NCI-H446 (cell line): ENCODE measurements around the gene SECTM1.

Source experiments
- DNase-seq, 2 experiments: peaks; one replicate each; lab custom pipeline; 2025; lab: John Stamatoyannopoulos, UW

The SECTM1 gene

DNA sequence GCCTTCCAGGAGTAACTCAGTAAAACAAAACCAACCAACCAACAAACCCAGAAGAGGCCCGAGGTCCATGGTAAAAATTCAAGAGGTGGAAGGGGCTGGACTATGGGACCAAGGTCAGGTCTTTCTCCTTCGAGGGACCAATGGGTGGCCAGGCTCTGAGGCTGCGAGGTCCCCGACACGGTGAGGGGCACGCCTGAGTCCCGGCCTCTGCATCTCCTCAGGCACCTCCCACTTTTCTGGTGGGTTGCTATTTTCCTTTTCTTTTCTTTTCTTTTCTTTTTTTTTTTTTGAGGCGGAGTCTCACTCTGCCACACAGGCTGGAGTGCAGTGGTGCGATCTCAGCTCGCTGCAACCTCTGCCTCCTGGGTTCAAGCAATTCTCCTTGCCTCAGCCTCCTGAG lies 34.1 kb downstream of the SECTM1 start:
- no peak for DNase-seq

DNA sequence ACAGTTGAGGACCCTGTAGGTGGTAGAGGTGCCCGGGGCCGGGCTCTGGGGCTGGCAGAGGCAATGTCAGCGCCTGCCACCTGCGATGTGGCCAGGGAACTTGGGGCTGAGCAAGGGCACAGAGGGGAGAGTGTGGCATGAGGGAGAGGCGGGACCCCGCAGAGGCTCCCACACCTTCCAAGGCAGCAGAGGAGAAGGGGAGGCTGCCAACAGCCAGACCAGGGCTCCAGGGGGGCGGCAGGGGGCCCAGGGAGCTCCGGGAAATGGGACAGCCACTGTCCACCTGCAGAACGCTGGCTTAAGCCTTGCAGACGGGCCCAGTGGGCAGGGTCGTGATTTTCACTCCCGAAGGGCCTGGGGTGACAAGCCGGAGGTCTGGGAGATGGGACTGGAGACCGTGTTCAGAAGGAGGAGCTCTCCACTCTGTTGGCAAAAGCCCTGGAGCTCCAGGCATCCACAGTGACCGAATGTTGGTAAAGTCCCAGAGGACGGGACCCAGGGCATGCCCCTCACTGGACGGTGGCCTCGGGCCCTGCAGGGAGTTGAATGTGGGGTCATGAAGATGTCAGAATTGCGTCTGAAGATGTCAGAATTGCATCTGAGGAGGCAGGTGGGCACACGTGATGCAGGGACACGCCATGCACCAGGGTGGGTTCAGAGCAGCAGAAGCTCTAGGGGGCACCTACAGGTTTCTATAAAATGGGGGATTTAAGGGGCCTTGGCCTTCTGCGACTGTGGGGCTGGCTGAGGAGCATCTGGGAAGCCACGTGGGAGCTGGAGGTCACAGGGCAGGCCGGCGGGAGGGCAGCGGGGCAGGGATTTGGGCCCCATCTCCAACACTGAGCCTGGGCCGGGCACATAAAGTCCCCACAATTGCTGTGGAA lies 34.8 kb downstream of the SECTM1 start:
- no peak for DNase-seq

DNA sequence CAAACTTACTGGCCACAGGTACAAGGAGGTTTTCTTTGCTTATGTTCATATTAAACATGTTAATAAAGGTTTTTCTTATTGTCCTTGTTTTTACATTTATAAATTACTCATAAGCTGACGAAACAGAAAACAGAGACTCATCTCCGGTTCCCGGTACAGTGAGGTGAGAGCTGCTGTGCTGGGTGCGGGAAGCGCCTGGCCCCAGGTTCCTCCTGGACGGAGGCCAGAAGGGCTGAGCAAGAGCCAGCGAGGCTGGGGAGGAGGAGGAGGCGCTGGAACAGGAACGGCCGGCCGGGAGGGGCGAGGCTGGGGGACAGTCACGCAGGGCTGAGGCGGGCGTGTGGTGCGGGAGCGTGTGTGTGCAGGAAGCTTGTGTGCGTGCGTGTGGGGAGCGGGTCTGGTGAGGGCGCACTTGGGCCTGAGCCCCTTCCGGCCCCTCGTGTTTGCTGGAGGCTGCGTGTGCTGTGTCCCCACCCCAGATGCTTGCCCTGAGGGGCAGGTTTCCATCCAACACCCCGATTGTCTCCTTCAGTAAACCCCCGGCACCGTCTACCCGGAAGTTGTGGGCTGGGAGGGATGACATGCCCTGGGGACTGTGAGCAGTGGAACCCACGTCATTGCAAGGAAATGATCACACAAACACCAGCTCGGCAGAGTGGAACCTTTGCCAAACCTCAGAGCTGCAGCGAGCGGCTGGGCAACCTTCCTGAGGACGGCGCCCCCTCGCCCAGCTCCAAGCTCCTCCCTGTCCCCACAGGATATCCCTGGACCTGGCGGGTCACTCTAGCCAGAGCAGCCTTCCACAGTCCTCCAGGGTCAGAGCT lies 35.6 kb downstream of the SECTM1 start:
- peak; percentile 21 to 67 for DNase-seq

DNA sequence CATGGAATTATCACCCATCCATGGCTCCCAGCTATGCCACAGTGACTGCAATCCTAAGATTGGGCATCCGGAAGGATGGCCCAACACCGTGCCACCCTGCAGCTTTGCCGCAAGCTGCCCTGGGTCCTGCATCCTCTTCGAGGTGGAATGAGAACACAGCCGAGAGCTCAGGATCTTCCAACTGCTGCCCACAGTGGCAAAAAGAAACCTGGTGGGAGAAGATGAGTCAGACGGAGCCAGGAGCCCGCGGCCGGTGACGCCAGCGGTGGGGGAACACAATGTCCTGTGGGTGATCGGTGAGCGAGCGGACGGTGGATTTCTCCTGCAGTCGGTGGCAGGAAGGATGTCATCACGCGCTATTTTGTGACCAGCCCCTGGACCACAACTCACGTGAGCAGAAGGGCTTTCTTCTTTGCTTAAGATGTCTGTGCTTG lies 36.3 kb downstream of the SECTM1 start:
- DNase-seq, result peak in 1 of 2 experiments; percentile 25

DNA sequence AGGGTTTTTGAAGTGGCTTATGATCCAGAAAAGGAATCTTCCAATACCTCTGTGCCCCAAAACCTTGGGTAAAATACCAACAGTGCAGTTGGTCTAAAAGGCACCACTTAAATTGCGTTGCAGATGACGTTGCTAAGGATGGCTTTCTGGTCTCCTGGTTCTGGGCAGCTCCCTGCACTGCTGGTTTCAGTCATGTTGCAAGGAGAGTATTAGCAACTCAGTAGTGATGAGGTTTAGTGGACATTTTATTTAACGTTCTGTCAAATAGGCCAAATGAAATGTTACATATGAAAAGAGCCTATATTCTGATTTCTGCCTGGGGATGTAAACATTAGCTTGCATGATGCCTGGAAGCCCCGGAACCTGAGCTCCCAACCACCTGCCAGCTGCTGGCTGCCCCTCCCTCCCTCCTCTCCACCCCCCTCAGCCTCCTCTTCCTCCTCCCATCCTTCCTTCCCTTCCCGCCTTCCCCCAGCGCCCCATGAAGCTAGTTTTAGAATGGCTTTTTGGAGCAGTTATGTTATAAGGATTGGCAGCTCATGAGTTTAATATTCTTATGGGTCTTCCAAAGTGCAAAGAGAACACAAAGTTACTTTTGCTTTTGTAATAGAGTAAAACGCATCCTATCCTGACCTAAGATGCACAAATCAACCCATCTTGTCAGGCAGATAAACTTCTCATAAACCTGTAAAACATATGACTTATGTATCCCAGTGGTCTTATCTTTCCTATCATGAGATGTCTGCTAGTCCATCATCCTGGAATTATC lies 36.9 kb downstream of the SECTM1 start:
- no peak for DNase-seq

DNA sequence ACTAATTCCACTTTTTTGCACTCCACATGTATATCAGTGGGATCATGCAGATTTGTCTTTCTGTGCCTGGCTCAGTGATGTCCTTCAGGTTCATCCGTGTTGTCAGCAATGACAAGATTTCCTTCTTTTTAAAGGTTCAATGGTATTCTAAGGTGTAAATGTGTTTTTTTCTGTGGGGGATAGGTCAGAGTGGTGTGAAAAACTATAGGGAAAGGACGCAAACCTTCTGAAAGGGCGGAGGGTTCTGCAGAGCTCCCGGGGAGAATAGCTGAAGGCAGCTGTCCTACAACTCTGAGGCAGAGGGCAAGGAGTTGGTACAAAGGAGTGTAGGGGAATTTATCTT lies 38.1 kb downstream of the SECTM1 start:
- DNase-seq, result no peak

DNA sequence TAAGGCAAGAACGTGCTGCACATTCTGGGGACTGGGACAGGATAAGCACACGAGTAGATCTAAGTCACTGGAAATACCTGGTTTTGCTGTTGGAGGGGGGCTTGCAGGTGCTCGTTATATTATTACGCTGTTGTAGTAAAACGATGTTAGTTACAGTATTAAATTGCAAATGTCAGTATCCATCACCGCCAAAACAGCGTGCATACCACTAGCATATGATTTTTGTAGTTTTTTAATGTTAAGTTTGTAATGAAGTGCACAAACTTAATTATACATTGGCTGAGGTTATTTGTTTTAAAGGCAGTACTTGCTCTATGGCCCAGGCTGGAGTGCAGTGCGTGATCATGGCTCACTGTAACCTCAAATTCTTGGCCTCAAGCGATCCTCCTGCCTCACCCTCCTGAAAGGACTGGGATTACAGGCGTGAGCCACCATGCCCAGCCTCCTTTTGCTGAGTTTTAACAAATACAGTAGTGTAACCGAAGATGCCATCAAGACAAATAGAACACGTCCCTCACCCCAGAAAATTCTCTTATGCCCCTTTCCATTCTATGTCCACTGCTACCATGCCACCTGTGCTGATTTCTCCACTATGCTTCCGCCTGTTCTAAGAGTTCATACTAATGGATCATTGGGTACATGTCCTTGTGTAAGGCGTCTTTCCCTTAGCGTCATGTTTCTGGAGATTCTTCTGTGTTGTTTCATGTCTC lies 39.3 kb downstream of the SECTM1 start:
- DNase-seq, result no peak

DNA sequence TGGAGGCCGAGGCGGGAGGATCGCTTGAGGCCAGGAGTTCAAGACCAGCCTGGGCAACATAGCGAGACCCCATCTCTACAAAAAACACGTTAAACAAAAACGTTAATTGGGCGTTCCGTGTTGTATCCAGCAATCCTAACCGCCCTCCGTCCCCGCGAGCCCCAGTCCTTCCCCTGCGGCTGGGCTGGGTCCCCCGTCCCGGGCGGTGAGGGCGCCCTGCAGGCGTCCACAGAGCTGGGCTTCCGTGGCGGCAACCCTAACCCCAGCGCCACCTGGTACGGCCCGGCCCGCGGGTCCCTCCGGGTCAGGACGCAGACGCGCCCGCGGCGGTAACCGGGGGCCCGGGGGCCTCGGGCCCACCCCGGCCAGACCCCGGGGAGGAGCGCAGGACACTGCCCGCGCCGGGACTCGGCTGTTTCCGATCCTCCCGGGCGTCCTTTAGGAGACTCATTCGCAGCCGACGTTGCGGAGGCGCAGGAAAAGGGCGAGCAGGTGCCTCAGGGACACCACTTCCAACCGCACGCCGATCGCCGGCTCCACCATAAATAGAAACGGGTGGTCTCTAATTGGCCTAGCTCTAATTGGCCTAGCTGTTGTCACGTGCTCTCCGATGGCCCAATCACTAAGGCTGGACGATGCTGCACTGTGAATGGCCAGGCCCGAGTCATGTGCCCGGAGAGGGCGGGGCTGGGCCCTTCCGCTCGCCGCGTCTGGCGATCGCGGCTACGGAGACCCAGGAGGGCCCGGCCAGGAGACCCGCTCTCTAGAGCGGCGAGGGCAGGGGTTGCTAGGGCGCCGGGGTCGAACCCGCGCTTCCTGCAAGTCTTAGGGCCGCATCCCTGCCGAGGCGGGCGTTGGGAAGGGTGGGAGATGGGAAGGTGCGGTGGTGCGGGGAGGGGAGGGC lies 41.1 kb downstream of the SECTM1 start:
- peak; percentile 95 to 99 for DNase-seq

DNA sequence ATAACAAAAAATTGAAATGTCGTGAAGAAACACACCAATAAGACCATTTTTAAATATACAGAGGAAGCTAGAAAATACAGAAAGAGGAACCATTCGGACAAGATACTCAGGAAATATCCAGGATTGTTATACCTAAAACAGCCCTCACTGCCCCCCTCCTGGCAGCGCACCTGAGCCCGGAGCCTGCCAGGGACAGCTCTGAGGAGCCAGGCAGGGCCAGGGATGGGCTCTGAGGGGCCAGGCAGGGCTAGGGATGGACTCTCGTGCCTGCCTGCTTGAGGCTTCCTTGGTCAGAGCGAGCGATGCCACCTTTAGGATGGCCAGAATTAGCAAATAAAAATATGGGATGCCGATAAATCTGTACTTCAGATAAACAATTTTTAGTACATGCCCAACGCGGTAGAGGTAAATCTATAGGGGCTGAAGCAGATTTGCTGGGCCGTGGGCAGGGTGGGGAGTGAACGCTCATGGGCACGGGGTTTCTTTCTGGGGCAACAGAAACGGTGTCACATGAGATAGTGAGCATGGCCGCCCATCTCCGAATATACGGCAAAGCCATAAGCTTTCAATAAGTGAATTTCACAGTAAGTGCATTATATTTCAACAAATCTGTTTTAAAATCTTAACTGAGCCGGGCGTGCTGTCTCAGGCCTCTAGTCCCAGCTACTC lies 41.9 kb downstream of the SECTM1 start:
- no peak for DNase-seq

DNA sequence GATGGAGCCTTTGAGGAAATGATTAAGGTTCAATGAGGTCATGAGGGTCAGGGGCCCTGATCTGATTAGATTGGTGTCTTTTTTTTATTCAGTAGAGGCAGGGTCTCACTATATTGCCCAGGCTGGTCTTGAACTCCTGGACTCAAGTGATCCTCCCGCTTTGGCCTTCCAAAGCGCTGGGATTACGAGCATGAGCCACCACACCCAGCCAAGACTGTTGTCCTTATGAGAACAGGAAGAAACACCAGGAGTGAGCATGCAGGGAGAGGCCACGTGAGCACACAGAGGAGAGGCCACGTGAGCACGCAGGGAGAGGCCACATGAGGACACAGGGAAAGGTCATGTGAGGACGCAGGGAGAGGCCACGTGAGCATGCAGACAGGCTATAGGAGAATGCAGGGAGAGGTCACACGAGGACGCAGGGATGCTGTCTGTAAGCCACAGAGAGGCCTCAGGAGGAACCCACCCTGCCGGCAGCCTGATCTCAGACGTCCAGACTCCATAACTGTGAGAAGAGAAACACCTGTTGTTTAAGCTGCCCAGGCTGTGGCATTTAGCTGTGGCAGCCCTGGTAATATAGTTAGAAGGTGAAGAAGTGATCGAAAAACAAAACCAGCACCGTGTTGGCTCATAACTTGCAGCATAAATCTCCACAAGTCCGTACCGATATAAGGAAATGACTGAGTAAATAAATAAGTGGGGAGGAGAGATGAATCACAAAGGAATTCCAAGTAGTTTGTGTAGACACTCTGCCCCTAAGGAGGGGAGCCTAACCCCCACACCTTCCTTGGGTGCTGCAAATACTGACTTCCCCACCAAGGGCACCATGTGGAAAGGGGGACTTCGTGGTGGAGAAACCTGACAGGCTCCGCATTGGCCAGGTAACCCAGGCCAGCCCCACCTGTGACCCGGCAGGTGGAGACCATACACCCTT lies 45.4 kb downstream of the SECTM1 start:
- DNase-seq, result no peak

DNA sequence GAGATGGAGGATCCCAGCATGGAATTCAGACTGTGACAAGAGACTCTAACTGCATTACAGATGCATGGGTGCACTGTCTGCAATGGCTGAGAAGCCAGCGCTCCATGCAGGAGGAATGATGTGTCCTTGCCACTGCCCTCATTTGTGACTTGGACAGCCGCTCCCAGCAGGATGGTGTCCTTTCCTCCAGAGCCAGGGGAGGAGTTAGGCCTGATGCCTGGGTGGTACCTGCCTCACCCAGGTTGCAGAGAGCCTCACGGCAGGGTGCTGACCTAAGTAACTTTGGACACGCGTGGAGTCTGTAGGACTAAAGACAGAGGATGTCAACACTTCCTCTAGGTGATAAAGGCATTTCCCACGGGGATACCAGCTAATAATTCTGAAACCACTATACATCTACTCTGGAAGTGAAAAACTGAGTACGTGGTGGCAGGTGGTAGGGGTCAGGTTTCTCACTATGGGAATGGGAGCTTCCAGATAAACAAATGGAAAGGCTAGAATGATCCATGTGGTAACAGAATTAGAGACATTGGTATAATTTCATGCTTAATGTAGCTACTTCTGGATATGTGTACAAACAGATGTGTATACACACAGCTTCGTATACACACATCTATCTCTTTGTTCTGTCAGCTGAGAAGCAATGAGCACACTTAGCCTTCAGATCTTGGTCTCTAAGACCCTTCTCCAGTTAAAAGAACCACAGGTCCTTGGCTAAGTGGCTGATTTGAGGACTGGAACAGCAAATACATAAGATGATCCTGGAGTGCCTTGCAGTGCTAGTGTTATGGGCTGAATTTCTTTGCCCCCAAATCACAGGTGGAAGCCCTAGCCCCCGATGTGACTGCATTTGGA lies 46.3 kb downstream of the SECTM1 start:
- DNase-seq, result no peak

DNA sequence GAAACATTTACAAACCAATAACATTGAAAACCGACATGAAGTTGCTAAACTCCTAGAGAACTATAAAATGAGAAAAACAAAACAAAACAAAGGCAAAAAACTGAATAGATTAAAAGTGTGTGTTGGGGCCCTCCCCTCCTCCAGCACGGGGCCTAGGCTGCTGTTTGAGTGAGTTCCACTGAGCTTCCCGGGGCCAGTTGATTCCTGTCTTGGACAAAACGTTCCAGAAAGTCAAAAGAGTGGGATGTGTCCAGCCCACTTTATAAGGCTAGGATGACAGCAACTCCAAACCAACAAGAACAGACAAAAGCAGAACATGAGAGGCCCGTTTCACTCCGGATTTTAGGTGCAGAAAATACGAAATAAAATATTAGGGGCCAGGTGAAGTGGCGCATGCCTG lies 48.4 kb downstream of the SECTM1 start:
- DNase-seq, result no peak

DNA sequence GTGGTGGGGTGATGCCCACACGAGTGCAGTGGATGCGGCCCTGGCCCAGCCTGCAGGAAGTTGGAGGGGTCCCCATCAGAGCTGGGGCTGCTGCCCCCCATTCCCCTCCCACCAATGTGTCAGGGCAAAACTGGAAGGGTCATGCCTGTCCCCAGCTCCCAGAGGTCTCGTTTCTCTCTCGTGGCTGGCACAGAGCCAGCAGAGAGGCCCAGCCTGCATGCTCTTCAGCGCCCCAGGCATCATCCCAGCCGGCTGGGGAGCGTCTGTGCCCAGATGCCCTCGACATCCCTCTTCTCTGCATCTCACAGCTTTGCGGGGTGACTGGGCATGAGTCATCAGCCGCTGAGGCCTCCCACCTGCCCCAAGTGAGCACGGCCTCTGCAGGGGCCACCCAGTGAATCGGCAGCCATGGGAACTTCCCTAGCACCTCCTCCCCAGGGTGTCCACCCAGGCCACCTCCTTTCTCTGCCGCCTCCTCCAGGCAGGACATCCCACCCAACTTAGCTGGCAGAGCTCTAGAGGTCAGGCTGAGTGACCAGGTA lies 50.3 kb downstream of the SECTM1 start:
- DNase-seq, result peak in 1 of 2 experiments; percentile 20

DNA sequence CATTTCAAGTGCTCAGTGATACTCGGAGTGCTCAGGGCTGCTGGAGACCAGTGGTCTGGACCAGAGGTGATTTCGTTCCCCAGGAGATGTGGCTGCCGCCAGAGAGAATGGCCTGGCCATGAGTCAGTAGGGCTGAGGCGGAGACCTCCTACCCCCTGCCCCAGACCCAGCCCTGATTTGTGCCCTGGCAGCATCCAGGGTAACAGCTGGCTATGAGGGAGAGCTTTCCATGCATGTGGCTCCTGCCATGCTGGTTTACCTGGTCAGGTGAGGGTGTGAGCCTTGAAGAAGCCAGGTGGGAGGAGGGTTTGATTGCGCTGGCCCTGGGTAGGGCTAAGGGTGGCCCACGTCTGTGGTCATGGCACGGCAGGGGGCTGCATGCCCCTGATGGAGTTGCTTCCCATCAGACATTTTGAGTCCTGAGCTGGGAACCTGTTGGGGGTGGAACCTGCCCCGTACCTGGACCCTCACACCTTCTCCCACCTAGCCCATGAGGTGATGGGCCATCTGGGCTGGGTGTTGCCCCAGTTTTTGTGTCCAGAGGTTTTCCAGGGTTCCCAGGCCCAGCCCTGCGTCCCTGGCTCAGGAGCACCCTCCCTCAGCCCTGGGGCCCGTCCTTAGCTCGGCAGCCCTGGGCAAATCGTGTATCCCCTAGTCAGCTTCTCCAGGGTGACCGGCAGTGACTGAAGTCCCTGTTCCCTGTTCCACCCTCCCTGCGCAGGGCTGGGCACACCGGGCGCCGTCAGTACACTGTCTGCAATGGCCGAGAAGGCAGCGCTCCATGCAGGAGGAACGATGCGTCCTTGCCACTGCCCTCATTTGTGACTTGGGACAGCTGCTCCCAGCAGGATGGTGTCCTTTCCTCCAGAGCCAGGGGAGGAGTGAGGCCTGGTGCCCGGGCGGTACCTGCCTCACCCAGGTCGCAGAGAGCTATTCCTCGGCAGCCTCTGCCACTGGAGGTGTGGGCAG lies 51.0 kb downstream of the SECTM1 start:
- no peak for DNase-seq

DNA sequence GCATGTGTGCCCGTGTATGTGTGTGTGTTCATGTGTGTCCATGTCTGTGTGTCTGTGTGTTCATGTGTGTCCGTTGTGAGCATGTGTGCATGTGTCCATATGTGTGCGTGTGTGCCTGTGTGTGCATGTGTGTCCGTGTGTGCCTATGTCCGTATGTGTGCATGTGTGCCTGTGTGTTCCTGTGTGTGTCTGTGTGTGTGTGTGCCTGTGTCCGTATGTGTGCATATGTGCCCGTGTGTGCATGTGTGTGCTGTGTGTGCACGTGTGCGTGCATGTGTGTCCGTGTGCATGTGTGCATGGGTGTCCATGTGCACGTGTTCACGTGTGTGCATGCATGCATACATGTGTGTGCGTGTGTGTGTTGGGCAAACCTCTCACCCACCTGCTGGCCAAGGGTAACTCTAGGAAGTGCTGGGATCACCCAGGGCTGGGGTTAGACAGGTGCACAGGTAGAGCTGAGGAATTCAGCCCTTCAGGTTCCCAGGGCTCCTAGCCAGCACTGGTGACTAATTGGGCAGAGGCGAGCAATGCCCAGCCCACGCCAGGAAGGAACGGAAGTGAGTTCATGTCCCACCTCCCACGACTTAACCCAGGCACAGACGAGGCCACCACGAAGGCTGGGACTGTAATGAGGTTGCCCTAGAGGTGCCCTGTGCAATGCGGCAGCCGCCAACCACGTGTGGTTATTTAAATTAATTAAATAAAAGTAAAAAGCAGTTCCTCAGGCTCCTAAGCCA lies 51.9 kb downstream of the SECTM1 start:
- DNase-seq, result no peak

DNA sequence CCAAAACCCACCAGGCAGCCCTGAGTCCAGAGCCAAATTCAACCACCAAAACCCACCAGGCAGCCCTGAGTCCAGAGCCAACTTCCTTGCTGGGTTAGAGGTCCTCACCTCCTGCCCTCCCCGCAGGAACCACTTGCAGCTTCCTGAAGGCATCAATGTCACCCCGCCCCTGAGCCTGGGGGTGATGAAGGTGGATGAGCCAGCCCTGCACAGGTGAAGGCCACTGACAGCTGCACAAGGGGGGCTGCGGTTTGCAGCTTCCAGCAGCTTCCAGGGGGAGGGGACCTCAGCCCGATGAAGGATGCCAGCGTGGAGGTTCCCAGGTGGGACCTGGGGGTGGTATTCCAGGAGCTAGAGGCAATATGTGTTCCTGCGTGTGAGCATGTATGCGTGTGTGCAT lies 52.5 kb downstream of the SECTM1 start:
- no peak for DNase-seq
